Parathyroid adenoma (tissue), 2 donors: ENCODE measurements around the gene SHANK3.
"Not testable (repeated sequence)": the region's sequence is repeated elsewhere in the genome, so short reads cannot be mapped to it uniquely, and the experiment has no call there.

Experiments
- H2AFZ ChIP-seq: fragments of 300-600 bp; sonication (generic); one replicate; pipeline ENCODE4 v1.7.0; 2017; ENCODE audit warnings: antibody characterized with exemption, mild to moderate bottlenecking
- H3K27ac ChIP-seq: fragments of 300-600 bp; sonication (generic); one replicate; pipeline ENCODE4 v1.7.0; 2017
- H3K27me3 ChIP-seq: fragments of 300-600 bp; sonication (generic); one replicate; pipeline ENCODE4 v1.7.0; 2017; ENCODE audit warnings: low read length; ENCODE audit not compliant: control insufficient read depth, insufficient read depth
- H3K36me3 ChIP-seq: fragments of 300-600 bp; sonication (generic); one replicate; pipeline ENCODE4 v1.7.0; 2017; ENCODE audit warnings: low read length; ENCODE audit not compliant: control insufficient read depth, insufficient read depth
- H3K4me1 ChIP-seq: fragments of 300-600 bp; sonication (generic); one replicate; pipeline ENCODE4 v1.7.0; 2017; ENCODE audit warnings: control low read depth
- H3K4me2 ChIP-seq: fragments of 300-600 bp; sonication (generic); one replicate; pipeline ENCODE4 v1.7.0; 2017; ENCODE audit warnings: low read length
- H3K4me3 ChIP-seq: fragments of 300-600 bp; sonication (generic); one replicate; pipeline ENCODE4 v1.7.0; 2017; ENCODE audit warnings: low read depth, low read length
- H3K79me2 ChIP-seq: fragments of 300-600 bp; sonication (generic); one replicate; pipeline ENCODE4 v1.7.0; 2017; ENCODE audit warnings: control low read depth
- H3K9ac ChIP-seq: fragments of 300-600 bp; sonication (generic); one replicate; pipeline ENCODE4 v1.7.0; 2017; ENCODE audit warnings: mild to moderate bottlenecking
- H3K9me3 ChIP-seq: fragments of 300-600 bp; sonication (generic); one replicate; pipeline ENCODE4 v1.7.0; 2017; ENCODE audit warnings: low read length; ENCODE audit not compliant: control insufficient read depth
- CTCF ChIP-seq: fragments of 300-600 bp; sonication (generic); IDR thresholded peaks from one replicate; pipeline ENCODE4 v1.7.0; 2017; ENCODE audit warnings: antibody characterized with exemption, mild to moderate bottlenecking
- donor health status: primary hyperparathyroidism.

SHANK3 gene

DNA sequence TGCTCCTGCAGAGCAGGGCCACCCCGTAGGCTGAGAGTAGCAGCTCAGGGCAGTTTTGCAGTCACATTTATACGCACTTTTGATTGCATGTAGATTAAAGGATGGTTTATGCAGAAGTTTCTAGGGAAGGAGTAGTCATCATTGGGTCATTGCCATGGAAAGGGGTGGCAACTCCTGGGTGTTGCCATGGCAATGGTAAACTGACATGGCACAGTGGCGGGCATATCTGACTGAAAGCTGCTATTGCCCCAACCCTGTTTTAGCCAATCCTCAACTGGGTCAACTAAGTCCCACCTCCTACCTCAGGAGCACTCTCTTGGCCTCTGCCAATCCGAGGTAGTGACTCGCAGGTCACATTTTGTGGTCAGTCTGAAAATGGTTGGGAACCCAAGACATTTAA is 42.2 kb upstream of the SHANK3 start:
- Histone ChIP-seq H3K27ac (no peak overlapping the region), H3K27me3 (no peaks in the 10 kb centered on the region)

GRCh38 chr22:50633086-50633485 is 39.5 kb upstream of the SHANK3 start:
- H2AFZ ChIP-seq, result no peak overlapping the region

More for the DNA sequence above, 42.2 kb upstream of the SHANK3 start:
- no peaks in the 10 kb centered on the region for H3K9me3 ChIP-seq
- no peaks in the 10 kb centered on the region for H3K79me2 ChIP-seq
- TF ChIP-seq CTCF, result no peak
- no peak overlapping the region for H2AFZ ChIP-seq
- H3K9ac ChIP-seq, result no peak overlapping the region
- H3K4me2 ChIP-seq, result no peak overlapping the region
- H3K36me3 ChIP-seq, result no peaks in the 10 kb centered on the region
- H3K4me3 ChIP-seq, result no peak overlapping the region
- no peaks in the 10 kb centered on the region for H3K4me1 ChIP-seq

GRCh38 chr22:50633771-50634170 is 38.9 kb upstream of the SHANK3 start:
- Histone ChIP-seq H3K4me2 (no peak overlapping the region), H3K27ac (no peak overlapping the region), H2AFZ (no peak overlapping the region), H3K9me3 (no peaks in the 10 kb centered on the region), H3K9ac (no peak overlapping the region), H3K79me2 (no peaks in the 10 kb centered on the region), H3K4me1 (no peaks in the 10 kb centered on the region), H3K36me3 (no peaks in the 10 kb centered on the region), H3K4me3 (no peak overlapping the region), H3K27me3 (no peaks in the 10 kb centered on the region)
- TF ChIP-seq CTCF, result no peak

More at GRCh38 chr22:50633086-50633485, 39.5 kb upstream of the SHANK3 start:
- H3K9ac ChIP-seq, result no peak overlapping the region
- no peak overlapping the region for H3K4me2 ChIP-seq
- H3K4me1 ChIP-seq, result no peaks in the 10 kb centered on the region
- H3K27ac ChIP-seq, result no peak overlapping the region
- no peaks in the 10 kb centered on the region for H3K36me3 ChIP-seq
- no peaks in the 10 kb centered on the region for H3K9me3 ChIP-seq
- no peaks in the 10 kb centered on the region for H3K79me2 ChIP-seq
- no peak for TF ChIP-seq CTCF
- no peaks in the 10 kb centered on the region for H3K27me3 ChIP-seq
- H3K4me3 ChIP-seq, result no peak overlapping the region

DNA sequence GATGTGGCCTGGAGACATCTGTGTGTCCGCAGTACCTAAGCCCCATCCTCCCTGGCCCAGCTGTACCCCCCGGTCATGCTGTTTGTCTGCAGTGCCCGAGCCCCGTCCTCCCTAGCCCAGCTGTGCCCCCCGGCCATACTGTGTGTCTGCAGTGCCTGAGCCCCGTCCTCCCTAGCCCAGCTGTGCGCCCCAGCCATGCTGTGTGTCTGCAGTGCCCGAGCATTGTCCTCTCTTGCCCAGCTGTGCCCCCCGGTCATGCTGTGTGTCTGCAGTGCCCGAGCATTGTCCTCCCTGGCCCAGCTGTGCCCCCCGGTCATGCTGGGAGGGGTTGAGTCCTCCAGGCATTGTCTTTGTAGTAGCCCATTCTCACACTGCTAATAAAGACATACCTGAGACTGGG is 37.0 kb upstream of the SHANK3 start:
- no peak overlapping the region for H3K4me3 ChIP-seq
- no peak overlapping the region for H3K4me2 ChIP-seq
- TF ChIP-seq CTCF, result no peak
- no peak overlapping the region for H3K9ac ChIP-seq
- H3K9me3 ChIP-seq, result no peaks in the 10 kb centered on the region
- H3K4me1 ChIP-seq, result no peaks in the 10 kb centered on the region
- no peak overlapping the region for H2AFZ ChIP-seq
- no peaks in the 10 kb centered on the region for H3K36me3 ChIP-seq
- H3K27me3 ChIP-seq, result no peaks in the 10 kb centered on the region
- no peak overlapping the region for H3K27ac ChIP-seq
- no peaks in the 10 kb centered on the region for H3K79me2 ChIP-seq

DNA sequence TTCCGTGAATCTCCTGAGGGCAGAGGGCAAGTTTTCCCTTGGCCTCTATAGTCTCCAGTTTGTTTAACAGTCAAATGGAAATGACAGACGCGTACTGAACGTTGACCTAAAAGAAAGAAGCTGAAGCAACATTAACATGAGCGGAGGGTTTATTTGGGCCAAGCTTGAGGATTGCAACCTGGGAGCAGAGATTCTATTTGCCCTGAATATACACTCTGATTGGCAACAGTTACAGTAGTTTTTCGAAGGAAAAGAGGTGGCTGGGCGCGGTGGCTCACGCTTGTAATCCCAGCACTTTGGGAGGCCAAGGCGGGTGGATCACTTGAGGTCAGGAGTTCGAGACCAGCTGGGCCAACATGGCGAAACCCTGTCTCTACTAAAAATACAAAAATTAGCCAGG is 32.3 kb upstream of the SHANK3 start:
- H3K4me1 ChIP-seq, H2AFZ ChIP-seq, H3K4me3 ChIP-seq, H3K9me3 ChIP-seq, H3K27me3 ChIP-seq, H3K36me3 ChIP-seq, H3K79me2 ChIP-seq, H3K9ac ChIP-seq, H3K27ac ChIP-seq, H3K4me2 ChIP-seq: not testable (repeated sequence)
